Mucosa of gallbladder (tissue), 1 donor: ENCODE results near the gene TMPRSS4. TPM values are rescaled to one million over a fixed set of nuclear protein-coding genes. Genes with fewer than 3 reads are reported as not detected.

ENCODE experiments used
- DNase-seq: peaks from one replicate; pipeline ENCODE4 v3.0.0-alpha.2; 2020; ENCODE audit warnings: low spot score
- total RNA-seq: library from RNA; stranded (reverse); gene quantifications from one replicate; pipeline ENCODE4 v1.2.1, GENCODE V29; 2021
- donor health status: DM: no; HTN: no; CAD: no.

Gene TMPRSS4
- total RNA-seq, 1 donor from 2014 or later = 180 TPM

DNA sequence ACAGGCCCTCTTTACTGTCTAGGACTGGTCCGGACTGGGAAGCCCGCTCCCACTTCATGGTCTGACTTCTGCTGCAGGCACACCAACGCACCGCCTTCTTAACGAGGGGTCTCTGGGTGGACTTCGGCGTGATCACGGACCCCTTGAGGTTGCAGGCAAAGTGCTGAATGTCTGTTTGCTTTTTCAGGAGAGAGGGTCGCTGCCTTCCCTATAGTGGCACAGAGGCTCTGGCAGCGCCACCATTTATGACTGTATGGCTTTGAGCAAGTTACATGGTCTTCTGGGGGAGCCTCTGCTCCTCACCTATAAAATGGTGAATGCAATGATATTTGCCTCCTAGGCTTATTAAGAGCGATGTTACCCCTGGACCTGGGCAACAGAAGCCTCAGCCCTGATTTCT lies 77.1 kb downstream of the TMPRSS4 start:
- no peak for DNase-seq

DNA sequence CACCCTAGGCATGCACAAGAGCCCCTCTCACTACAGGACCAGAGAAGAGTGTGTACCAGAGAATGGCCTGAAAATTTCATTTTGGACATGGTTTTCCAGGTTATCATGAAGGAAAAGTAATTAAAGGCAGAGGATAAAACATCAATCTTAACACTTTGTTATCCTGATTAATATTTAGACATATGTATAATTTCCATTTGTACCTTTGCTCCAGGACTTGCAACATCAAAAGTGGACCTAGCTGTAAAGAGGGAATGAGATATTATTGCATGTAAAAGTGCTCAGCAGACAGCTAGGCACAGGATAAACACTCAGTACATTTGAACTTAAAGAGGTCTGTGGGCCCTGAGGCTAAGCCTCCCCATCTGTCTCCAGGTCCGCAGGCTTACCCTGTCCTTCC lies 77.8 kb downstream of the TMPRSS4 start:
- no peak for DNase-seq

DNA sequence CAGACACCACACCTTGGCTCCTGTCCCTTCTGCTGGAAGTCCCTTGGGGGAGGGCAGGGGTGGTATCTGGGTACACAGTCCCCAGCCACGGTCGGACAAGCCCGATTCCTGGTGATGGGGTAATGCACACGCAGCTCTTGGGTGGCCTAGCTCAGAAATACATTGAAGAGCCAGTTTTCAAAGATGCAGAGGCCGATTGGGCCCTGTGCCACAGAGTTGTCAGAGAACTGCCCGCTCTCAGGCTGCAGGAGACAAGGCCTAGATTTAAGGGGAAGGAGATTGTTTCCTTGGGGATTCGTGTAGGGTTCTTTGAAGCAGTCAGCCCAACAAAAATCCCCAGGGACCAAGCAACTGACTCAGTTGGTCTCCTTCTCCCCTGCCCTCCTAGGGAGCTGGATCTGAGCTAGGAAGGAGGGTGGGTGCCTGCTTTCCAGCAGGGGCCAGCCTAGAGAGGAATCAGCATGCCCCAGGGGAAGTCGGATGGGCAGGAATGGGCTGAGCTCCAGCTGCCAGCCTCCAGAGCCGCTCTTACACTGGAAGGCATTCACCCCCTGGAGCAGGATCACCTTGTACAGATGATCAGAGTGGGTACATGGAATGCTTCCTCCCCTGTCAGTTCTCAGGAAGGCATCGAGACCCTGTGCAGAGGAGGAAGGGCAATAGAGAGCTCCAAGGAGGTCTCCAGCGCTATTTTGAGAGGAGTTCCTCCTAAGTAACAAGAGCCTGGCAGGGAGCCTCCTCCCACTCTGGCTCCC lies 79.1 kb downstream of the TMPRSS4 start:
- DNase-seq = no peak

DNA sequence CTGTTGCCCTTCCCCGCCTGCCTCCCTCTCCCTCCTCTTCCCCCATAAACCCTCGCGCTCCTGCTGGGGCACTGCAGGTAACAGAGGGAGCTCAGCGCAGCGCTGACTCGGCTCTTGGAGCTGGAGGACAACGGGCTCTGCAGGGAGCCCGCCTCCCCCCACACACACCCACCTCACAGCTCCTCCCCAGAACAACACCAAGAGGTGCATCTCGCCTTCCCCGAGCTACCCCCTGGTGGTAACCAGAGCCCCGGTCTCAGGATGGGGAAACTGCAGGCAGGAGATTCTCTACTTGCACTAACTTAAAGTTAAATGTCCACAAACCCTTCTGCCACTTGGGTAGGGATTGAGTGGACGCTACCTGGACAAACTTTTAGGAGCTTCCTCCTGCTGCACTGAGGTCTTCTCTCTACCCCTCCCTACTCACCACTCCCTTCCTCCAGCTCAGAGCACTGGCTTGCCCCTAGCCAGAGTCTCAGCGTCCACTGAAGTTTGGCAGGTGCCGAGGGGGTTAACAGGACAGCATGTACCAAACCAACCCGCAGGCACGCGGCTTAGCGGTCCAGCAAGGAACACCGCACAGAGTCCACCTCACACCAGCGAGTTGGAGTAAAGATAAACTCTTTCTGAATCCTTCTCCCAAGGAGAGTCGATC lies 79.8 kb downstream of the TMPRSS4 start:
- DNase-seq = no peak

DNA sequence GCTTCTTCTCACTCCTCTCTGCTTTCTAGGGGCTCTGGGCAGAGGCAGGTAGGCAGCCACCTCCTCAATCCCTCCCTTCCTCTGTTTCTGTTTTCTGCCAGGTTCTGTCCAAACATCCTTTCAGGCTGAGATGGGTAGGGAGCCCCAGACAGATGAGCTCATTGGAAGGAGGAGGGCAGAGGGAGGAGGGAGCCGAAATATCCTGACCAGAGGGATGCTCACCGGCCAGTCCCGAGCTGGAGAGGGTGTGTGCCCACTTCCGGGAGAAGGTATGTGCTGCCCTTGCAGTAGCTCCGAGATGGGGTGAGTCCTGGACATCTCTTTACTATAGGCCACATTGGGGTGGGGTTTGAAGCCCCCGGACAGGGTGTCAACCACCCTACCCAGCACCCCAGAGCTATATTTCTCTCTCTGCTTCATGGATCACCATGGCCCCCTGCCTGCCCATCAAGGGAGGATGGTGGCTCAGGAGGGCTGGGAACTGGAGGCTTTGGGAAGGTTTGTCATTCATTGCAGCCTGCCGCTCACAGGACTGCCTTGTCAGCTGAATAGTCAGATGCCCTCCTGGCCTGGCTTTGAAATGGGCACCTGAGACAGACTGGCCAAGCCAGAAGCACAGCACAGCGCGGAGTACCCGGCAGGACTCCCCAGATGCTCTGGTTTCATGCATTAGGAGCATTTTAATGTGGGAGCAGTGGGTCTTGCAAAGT lies 80.5 kb downstream of the TMPRSS4 start:
- DNase-seq = no peak

DNA sequence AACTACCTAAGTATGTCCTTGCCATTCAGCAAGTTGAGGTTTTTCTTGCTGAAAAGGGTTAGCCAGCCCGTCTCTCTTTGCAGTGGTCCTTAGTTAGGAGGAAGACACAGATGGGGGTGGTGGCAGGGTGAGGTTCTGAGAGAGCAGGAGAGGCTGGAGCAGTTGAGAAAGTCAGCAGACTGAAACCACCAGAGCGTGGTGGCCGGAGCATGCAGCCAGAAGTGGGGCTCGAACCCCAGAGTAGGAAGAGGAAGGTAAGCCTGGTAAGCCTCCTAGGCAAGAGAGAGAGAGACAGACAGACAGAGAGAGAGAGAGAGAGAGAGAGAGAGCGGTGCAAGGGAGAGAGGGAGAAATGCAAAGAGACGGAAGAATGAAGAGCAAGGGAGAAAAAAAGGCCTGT lies 84.9 kb downstream of the TMPRSS4 start:
- no peak for DNase-seq

DNA sequence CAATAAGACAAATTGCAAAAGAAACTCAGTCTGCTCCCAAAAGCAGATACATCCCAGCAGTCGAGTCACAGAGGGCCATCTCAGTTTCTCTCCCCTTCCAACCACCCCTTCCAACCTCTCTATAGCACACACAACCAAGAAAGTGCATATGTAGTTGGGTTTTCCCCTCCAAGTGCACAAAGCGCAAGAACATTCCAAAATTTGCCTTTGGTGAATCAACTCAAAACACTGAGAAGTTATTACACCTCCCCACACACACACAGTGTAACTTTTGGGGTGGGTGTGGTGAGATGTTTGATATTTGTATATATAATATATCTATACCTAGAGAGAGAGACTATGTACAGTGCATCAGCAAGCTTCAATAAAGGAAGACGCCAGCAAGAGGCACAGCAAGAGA lies 86.0 kb downstream of the TMPRSS4 start:
- DNase-seq = no peak

DNA sequence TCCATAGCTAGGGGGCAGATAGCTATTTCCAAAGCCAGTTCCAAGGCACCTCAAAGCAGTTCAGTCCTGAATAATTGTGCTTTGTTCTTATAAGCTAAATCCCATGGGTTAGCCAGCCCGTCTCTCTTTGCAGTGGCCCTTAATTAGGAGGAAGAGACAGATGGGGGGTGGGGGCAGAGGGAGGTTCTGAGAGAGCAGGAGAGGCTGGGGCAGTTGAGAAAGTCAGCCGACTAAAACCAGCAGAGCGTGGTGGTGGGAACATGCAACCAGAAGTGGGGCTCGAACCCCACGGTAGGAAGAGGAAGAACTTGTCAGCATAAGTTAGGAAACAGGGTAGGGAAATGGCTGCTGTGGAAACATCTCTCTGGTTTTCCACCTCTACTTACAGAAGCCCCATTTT lies 86.6 kb downstream of the TMPRSS4 start:
- DNase-seq = no peak

DNA sequence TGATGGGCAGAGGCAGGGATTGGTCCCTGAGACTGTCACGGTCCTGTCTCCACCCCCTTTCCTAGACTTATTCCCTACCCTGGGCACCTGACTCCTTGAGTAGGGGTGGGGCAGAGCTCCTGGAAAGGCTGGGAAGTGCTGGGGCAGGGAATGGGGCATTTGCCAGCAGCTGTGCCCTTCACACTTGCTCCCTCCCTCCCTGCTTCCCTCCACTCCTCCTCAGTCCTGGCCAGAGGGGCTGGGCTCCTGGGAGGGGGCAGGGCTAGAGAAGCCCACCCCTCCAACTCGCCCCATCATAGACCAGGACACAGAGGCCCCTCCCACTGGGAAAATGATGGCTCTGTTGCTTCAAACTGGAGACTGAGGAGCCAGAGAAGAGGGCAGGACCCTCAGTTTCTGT lies 88.0 kb downstream of the TMPRSS4 start:
- DNase-seq = no peak

DNA sequence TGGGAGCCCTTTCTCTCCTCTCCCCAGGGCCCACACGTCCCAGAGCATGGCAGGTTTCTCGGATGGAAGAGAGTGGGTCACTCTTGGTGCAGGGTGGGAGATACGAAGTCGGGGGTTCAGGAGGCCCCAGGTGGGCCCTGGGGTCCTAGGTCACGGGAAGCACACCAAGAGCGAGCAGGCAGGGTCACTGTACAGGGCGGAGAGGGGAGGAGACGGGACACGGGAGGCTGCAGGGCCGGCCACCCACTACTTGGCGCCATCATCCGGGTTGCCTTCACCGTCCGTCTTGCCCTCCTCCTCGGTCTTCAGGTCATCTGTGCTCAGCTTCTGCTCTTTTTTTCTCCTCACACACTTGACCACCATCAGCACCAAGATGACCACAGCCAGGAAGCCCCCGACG lies 89.8 kb downstream of the TMPRSS4 start:
- no peak for DNase-seq

DNA sequence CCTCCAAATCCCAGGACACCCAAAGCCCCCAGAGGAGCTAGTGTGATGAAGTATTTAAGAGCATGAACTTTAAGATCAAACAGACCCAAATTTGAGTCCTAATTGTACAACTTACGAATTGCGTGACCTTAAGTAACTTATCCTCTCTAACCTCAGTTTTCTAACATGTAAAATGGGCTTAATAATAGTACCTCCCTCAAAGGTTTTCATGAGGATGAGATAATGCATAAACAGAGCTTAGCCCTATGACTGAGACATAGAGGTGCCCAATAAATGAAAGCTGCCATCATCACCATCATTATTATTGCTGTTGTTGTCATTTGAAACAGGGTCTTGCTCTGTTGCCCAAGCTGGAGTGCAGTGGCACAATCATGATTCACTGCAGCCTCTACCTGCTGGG lies 90.4 kb downstream of the TMPRSS4 start:
- no peak for DNase-seq

DNA sequence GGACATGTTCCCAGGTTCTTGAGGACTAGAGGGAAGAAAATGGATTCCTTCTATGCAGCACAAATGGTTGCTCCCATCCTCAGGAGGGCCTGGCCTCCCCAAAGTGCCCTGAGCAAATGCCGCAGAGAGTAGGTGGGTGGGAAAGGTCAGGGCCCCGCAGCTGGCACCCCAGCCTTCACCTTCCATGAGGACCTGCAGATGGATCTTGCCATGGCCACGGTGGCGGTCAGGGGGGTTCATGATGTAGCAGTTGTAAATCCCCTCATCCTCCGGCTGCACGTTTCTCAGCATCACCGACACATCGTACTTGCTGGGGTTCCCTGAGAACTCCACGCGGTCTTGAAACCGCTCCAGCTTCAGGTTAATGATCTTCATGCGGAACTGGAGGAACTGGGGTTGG lies 91.0 kb downstream of the TMPRSS4 start:
- no peak for DNase-seq

DNA sequence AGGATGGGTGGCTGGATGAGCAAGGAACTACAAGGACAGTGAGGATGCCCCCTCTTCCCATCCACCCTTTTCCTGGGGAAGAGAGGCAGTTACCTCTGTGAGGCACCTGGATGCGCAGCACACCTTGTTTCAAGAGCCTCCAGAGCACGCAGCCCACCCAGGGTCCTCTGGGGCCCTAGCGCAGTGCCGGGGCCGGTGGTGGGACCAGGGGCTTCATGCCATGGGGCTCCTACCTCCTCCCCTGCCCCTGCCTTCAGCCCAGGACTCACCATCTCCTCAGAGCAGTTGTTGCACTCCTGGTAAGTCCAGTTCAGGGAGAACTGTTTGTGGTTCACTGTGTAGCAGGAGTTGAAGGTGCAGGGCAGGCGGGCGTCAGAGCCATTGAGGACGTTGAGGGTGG lies 91.4 kb downstream of the TMPRSS4 start:
- DNase-seq = no peak

DNA sequence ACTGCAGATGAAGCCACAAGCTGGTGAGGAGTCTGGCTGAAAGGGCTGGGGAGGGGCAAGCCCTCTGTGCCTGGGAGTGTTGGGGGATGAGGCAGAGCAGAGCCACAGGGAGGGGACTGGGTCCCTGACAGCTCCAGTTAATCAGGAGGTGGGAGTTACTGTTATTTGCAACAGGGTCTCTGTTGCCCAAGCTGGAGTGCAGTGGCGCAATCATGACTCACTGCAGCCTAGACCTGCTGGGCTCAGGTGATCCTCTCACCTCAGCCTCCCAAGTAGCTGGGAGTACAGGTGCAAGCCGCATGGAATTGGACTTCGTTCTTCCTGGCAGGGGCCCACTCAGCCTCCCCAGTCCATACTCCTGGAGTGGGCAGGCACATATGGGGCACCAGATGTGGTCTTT lies 91.9 kb downstream of the TMPRSS4 start:
- no peak for DNase-seq

DNA sequence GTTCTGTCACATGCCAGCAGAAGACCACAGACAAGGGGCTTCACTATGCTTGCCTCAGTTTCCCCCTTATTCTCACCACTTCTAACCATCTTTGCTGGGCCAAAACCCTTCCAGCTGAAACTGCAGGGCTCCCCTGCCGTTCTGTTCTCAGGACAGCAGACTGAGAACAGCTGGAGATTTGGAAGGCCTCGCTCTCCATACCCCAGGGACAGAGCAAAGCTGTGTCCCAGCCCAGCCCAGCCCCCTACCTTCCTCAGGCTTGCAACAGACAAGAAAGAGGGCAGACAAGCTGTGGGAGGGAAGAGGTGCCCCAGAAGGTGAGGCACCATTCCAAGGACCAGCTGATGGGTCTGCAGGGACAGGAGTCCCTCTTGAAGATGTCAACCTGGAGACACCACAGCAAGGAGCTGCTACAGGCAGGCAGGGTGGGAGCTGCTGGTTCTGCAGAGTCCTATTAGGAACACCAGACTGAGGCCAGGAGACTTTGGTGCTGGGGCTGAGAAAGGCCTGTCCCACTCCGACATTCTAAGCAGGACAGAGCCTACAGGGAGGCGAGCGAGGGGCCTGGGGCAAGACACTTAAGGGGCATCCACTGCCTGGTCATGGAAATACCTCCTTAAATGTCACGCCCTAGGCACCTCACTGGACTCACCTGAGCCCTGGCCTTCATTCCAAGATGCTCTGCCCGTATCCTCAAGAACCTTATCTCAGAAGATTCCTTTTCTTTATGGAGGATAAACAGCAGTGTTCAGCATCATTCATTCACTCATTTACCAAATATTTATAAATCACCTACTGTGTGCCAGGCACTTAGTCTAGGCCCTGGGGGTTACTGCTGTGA lies 92.6 kb downstream of the TMPRSS4 start:
- DNase-seq = no peak

DNA sequence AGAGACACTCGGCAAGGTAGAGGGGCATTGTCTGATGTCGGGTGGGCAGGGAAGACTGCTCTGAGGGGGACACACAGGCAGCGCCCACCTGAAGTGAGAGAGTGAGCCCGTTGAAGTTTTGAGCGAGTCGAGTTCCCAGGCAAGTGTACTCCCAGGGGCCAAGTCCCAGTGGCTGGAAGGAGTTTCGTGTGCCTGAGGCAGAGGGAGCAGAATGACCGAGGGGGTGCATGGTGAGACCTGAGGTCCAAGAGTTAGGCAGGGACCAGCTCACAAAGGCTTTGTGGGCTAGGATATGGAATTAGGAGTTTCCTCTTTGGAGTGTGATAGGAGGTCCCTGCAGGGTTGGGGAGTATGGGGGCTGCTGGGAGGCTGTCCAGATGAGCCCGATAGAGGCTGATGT lies 93.4 kb downstream of the TMPRSS4 start:
- no peak for DNase-seq

DNA sequence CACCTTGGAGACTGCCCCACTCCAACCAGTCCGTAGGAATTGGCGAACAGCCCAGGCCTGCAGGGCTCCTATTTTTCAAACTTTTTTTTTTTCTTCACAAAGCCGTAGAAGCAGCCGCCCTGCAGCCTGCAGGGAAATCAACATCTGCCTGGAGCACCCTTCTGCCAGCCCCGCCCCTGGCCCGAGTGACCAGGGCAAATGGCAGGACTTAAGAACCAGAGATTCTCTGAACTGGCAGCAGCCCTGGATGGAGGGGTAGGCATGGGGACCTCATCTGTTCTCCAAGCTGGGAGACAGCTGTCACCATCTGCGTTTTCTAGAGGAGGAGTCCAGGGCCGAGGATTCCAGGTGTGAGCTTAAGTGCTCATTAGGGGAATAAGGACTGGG lies 94.0 kb downstream of the TMPRSS4 start:
- DNase-seq = no peak

Other genes starting within 250 kb of the TMPRSS4 start
- gene FXYD6, start 200.4 kb upstream of the TMPRSS4 start, total RNA-seq = 185 TPM
- gene TMPRSS13, start 147.7 kb upstream of the TMPRSS4 start, total RNA-seq = 0.63 TPM
- gene IL10RA, start 90.7 kb upstream of the TMPRSS4 start, total RNA-seq = 29.3 TPM
- gene SMIM35, start 9.9 kb downstream of the TMPRSS4 start, total RNA-seq = not detected
- 3.5 TPM for gene SCN4B, start 75.7 kb downstream of the TMPRSS4 start, total RNA-seq
- 0.69 TPM for gene SCN2B, start 99.6 kb downstream of the TMPRSS4 start, total RNA-seq
- gene JAML, start 147.9 kb downstream of the TMPRSS4 start, total RNA-seq = 12.9 TPM
- 23.2 TPM for gene MPZL3, start 175.3 kb downstream of the TMPRSS4 start, total RNA-seq
- gene MPZL2, start 187.2 kb downstream of the TMPRSS4 start, total RNA-seq = 72.5 TPM
- gene CD3E, start 227.7 kb downstream of the TMPRSS4 start, total RNA-seq = 15.7 TPM